A549 (cell line): ENCODE data around the gene OR4D9.

Experiments used
- CTCF ChIP-seq: fragments of >200 bp; sonication (Bioruptor Twin); formaldehyde crosslinking; IDR thresholded peaks from 3 replicates; pipeline ENCODE4 v1.5.1; 2016
- EP300 ChIP-seq, 2 experiments: fragments of >200 bp; sonication (Bioruptor Twin); formaldehyde crosslinking; IDR thresholded peaks; 2 replicates in 1 of 2; 3 replicates in 1 of 2; pipeline ENCODE4 v1.6.1; 2016 to 2017
- GATA3 ChIP-seq: IDR thresholded peaks from 2 replicates; pipeline ENCODE4 v1.6.1; 2012; ENCODE audit warnings: borderline replicate concordance
- MYC ChIP-seq: IDR thresholded peaks from 2 replicates; pipeline ENCODE4 v1.6.1; 2012; ENCODE audit warnings: mild to moderate bottlenecking, inconsistent platforms, low read length, improper control_type of control experiment, borderline replicate concordance
- NPAS2 ChIP-seq: fragments of 250-450 bp; sonication (Bioruptor Pico); IDR thresholded peaks from 2 replicates; pipeline ENCODE4 v1.8.0; 2022; ENCODE audit warnings: mild to moderate bottlenecking, moderate library complexity, borderline replicate concordance
- POLR2A ChIP-seq: IDR thresholded peaks from 2 replicates; pipeline ENCODE4 v1.6.1; 2012; ENCODE audit warnings: mild to moderate bottlenecking, low read length
- RCOR1 ChIP-seq: fragments of 150-350 bp; IDR thresholded peaks from 2 replicates; pipeline ENCODE4 v1.6.1; 2014; ENCODE audit warnings: antibody characterized with exemption, low read length, low read depth
- REST ChIP-seq: fragments of 200-600 bp; sonication (generic); IDR thresholded peaks from 2 replicates; pipeline ENCODE4 v1.6.1; 2016; ENCODE audit warnings: antibody characterized with exemption, mild to moderate bottlenecking, moderate library complexity
- RNF2 ChIP-seq: fragments of 200-600 bp; sonication (generic); IDR thresholded peaks from 2 replicates; pipeline ENCODE4 v1.6.1; 2016; ENCODE audit warnings: low read depth, mild to moderate bottlenecking, antibody characterized with exemption, moderate library complexity, borderline replicate concordance

GRCh38 chr11:59562292-59562691 lies 51.0 kb downstream of the OR4D9 start:
- TF ChIP-seq CTCF (no peak), GATA3 (no peak), REST (no peak), RCOR1 (no peak), NPAS2 (CRISPR knock-in tag) (no peak), MYC (no peak), POLR2A (no peak), RNF2 (no peak), EP300 (IDR thresholded peaks at IDR 0.05) (no peak)
